ENCODE results near the gene ADAMTS20.

DNA sequence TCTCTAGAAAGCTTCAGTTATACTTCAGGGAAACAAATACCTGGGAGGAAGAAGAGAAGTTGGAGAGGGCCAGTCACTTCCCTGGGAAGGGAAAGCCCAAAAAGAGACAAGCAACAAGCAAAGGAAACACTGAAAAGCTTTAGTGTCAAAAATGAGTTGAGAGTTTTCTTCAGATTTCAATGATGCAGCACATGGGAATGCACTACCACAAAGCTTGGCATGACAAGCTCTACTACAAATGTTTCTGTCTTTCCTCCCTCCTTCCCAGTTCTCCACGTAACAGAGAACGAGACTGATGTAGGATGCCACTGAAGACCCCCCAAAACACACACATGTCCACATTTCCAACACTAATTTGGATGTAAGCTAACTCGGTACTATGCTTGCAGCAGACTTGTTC, 26.8 kb upstream of the ADAMTS20 start:
- TF ChIP-seq, protein P1, sequence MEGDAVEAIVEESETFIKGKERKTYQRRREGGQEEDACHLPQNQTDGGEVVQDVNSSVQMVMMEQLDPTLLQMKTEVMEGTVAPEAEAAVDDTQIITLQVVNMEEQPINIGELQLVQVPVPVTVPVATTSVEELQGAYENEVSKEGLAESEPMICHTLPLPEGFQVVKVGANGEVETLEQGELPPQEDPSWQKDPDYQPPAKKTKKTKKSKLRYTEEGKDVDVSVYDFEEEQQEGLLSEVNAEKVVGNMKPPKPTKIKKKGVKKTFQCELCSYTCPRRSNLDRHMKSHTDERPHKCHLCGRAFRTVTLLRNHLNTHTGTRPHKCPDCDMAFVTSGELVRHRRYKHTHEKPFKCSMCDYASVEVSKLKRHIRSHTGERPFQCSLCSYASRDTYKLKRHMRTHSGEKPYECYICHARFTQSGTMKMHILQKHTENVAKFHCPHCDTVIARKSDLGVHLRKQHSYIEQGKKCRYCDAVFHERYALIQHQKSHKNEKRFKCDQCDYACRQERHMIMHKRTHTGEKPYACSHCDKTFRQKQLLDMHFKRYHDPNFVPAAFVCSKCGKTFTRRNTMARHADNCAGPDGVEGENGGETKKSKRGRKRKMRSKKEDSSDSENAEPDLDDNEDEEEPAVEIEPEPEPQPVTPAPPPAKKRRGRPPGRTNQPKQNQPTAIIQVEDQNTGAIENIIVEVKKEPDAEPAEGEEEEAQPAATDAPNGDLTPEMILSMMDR (IDR thresholded peaks at IDR 0.05): no peak
- TF ChIP-seq POLR2A (IDR thresholded peaks at IDR 0.05): no peak

All from gastroesophageal sphincter (tissue), 3 donors.